Stimulated activated CD8-positive, alpha-beta memory T cell treated with anti-CD3 and anti-CD28 coated beads, Interleukin-7, amount 100 ng/mL, for 1 hour (primary cell): Measurements from ENCODE around the gene LRIT2.

Source experiments
- DNase-seq, 2 donors: peaks; one replicate each; pipeline ENCODE4 v3.0.0-alpha.2; 2020; ENCODE audit warnings: low read depth in 2 of 2

LRIT2 gene

DNA sequence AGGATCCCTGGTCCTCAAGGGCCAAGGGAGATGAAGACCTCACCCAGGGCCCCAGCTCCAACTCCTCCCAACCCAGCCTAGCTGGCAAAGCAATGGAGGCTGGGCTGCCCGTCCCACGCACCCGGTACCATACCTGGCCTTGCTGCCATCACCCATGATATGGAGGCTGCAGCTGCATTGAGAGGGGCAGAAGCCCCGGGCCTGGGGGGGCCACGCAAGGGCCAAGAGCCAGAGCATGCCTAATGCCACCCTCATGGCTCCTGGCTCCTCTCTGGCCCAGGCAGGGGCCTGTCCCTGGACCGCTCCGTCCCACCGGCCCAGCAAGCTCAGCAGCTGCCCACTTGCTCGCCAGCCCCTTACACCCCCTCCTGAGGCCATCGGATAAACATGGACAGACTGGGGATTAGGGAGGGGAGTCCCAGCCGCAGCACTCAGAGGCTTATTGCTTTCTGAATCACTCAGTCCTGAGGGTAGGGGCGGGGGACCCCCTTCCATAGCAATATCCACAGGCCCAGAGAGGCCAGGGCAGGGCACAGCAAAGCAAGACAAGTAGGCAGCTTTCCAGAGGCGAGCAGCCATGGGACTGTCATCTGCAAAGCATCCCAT is 15.9 kb upstream of the LRIT2 start, which contains the start of gene LRIT1:
Gene LRIT1 (minus strand): TSS at position 362 of the 606 bp plus-strand sequence. CDS start 107 bp downstream, at position 255.
- DNase-seq: no peak

- DNase-seq: no peak
Observed at GRCh38 chr10:84238909-84239308, 13.6 kb upstream of the LRIT2 start.

GRCh38 chr10:84237199-84238051 is 12.1 kb upstream of the LRIT2 start:
- no peak for DNase-seq

DNA sequence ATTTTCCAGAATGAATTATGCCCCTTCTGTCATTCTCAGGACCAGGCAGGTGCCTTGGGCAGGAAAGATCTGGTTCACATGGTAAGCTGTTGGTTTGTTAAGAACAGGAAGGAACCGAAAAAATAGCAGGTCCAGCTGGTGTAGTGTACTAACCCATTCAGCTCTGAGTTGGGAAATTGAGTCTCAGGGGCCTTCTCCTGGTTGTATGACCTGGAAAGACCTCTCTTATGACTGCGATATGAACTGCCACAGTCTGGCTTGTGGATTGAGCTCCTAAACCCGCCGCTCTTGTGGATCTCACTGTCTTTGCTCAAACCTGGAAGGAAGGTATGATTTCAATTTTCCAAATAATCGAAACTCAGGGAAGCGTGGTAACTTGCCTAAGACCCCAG is 11.5 kb upstream of the LRIT2 start:
- DNase-seq: no peak

- no peak for DNase-seq
Observed at GRCh38 chr10:84235096-84235495, 9.8 kb upstream of the LRIT2 start.

DNA sequence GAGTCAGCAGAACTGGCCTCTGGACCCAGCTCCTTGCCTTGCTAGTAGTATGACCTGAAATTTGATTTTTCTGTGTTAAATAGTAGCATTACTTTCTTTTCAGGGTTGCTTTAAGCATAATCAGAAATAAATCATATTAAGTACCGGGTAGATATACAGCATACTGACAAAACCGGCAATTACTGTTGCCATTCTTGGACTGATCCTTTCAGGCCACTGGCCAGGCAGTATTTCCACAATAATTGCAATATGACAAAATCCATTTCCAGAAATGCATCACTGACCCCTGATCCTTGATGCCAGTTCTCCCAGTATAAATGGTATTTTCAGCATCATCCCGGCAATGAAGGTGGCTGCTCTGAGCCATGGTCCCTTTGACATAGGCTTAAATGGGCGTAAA is 9.1 kb upstream of the LRIT2 start:
- DNase-seq: no peak

DNA sequence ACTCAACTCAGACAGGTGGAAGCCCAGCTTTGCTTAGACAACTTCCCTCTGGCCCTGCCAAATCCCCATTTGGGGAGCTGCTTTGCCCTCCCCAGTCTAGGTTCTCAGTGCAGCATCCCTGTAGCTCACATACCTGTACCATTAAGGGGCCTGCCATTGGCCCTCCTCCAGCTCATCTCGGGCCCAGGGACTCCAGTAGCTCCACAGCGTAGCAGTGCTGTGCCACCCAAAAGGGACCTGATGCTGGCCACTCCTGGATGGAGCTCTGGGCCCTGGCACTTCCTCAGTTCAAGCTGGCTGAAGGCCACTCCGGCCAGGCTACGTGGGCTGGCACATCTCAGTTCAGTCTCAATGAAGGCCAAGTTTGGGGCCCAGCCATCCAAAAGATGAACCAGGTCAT is 8.6 kb upstream of the LRIT2 start:
- DNase-seq: no peak

GRCh38 chr10:84232376-84232775 is 7.0 kb upstream of the LRIT2 start:
- no peak for DNase-seq

DNA sequence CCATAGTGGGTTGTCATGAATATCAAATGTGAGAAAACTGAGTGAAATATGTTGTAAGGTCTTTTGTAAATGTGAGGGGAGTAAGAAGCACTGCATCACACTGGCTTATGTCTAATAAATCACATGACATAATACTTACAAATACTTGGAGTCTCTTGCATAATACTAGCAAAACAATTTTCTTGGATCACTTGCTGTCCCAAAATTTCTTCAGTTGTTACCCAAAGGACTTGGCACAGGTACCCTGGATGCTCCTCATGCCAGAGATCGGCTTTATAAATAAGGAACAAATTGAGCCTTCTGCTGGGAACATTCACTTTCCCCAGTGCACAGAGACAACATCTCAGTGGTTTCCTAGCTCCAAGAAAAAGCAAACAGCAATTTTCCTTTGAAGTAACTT is 5.0 kb upstream of the LRIT2 start:
- DNase-seq: no peak

DNA sequence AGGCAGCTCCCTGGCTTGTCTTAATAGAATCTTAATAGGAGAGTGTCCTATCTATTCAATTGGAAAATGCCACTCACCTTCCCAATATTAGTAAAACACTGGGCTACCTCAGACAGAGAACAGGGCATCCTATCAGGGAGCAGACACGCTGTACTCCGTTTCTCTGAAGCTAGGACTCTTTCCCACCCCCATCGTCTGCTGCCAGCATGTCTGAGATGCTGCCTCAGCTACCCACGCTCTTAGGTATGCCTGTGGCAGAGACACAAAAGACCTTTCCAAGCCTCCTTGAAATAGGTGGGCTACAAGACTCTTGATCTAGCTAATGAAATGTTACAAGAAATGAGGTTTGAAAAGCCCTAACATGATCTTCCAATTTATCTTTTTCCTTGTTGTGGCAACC is 2.5 kb upstream of the LRIT2 start:
- no peak for DNase-seq

DNA sequence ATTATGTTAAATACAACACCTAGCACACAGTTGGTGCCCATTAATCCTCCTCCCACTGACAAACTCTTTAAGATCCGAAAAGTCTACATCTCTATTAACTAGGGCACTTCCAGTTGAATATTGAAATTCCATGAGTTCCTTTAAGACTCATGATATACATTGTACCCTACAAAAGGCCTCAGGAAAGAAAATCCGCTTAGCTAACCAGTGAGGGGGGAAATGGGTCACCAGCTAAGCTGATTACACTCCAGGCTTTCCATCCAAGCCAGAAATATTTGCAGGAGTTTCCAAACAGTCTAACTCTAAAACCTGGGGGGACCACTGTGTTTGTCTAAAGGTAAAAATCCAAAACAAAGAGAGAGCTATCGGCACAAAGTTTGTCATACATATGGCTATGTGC is 1.3 kb upstream of the LRIT2 start:
- no peak for DNase-seq

DNA sequence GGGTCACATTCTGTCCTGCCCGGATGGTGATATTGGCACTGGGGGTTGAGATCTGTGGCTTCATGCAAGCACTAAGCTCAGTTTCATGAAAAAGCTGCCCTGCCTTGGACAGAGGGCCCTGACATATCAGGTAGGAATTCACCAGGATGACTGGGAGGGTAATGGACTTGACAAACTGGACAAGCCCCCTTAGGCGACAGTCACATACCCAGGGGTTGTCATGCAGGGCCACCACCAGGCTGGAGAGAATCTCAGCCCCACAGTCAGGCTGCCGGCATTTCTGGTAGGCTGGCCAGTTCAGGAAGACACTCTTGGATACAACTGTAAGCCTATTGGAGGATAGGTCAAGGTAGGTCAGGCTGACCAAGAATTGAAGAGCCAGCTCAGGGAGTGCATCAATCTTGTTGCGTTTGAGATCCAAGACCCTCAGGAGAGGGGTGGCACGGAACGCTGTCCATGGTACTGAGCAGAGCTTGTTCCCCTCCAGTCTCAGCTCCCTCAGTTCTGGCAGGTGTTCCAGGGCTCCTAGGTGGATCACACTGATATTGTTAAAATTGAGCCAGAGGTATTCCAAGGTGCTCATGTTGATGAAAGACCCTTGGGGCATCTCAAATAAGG is 824 bp downstream of the LRIT2 start:
- DNase-seq: no peak

- no peak for DNase-seq
Observed at GRCh38 chr10:84221916-84222315, 3.4 kb downstream of the LRIT2 start.

DNA sequence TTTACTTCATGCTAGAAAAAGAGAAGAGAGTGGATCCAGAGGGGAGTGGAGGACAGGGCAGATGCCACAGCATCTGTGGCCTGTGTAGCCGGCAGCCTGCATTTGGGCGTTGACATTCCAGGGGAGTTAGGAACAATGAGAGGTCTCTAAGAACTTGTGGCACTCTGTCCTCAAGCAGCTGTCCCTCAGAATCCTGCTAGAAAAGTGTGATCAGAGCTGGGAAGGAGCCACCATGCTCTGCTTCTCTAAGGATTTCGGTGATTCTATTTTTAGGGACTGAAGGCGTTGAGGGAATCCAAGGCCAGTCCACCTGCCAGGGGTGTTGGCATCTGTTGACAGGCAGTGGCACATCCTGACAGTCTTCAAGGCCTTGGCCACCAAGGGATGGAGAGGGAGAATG is 7.6 kb downstream of the LRIT2 start:
- DNase-seq: no peak

- DNase-seq: no peak
Observed at GRCh38 chr10:84216834-84217233, 8.5 kb downstream of the LRIT2 start.

DNA sequence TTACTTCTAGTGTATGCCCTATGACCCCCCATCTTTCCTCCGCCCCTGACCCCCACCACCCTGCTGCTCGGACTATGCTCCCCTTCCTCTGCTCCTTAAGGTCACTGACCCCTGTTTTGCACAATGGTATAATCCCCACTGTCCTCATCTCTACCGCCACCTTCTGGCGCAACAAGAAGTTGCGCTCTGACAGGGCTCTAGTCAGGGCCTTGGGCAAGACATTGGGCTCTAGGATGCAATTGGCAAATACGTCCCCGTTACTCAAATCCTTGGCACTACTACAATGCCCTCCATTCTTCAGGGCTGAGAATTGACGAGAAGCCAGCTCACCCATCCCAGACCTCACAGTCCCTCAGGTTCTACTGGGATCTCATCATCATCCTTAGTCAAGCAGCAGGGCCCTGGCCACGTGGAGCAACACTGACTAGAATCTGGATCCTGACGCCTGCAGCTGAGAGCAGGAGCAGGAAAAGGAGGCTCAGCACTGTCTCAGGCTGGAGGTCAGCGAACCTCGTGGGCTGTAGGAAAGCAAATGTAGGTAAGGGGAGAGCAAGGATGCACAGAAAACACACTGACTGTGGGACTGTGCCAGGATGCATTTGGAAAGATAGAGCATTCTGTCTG is 10.6 kb downstream of the LRIT2 start:
- no peak for DNase-seq

- no peak for DNase-seq
Observed at GRCh38 chr10:84214046-84214572, 11.2 kb downstream of the LRIT2 start.

DNA sequence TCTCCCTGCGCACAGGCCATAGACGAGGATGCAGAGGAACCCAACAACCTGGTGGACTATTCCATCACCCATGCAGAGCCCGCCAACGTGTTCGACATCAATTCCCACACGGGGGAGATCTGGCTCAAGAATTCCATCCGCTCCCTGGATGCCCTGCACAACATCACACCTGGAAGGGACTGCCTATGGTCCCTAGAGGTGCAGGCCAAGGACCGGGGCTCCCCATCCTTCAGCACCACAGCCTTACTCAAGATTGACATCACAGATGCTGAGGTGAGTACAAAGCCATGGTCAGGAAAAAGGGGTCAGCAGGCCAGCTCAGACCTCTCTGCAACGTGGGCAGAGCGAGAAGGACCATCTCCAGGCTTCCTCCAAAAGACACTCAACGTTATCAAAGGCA is 12.3 kb downstream of the LRIT2 start:
- no peak for DNase-seq

GRCh38 chr10:84212014-84212413 is 13.3 kb downstream of the LRIT2 start:
- no peak for DNase-seq

DNA sequence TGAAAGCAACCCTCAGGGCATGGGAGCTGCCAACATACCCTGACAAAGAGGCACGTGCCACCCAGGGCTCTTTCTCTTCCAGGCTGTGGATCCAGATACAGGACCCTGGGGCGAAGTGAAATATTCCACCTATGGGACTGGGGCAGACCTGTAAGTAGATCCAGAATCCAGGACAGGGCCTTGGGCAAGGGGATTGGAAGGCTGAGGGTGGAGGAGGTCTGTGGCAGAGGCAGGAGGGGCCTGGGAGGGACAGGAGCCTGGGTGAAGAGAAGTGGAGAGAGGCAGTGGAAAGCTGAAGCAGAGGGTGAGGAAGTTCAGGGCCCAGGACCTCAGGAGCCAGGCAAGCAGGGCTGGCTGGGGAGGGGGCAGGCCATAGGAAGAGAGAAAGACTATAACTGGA is 13.8 kb downstream of the LRIT2 start:
- no peak for DNase-seq

DNA sequence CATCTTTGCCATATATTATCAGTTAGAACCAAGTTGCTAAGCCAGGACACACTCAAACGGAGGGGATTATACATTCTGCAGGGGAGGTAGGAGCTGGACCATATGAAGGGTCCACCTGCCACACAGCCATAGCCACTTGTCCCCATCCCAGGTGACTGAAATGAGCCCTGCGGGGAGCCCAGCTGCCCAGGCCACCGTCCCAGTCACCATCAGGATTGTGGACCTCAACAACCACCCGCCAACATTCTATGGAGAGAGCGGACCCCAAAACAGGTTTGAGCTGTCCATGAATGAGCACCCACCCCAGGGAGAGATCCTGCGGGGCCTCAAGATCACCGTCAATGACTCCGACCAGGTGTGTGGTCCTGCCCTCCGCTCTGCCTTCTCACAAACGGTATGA is 17.3 kb downstream of the LRIT2 start:
- no peak for DNase-seq

DNA sequence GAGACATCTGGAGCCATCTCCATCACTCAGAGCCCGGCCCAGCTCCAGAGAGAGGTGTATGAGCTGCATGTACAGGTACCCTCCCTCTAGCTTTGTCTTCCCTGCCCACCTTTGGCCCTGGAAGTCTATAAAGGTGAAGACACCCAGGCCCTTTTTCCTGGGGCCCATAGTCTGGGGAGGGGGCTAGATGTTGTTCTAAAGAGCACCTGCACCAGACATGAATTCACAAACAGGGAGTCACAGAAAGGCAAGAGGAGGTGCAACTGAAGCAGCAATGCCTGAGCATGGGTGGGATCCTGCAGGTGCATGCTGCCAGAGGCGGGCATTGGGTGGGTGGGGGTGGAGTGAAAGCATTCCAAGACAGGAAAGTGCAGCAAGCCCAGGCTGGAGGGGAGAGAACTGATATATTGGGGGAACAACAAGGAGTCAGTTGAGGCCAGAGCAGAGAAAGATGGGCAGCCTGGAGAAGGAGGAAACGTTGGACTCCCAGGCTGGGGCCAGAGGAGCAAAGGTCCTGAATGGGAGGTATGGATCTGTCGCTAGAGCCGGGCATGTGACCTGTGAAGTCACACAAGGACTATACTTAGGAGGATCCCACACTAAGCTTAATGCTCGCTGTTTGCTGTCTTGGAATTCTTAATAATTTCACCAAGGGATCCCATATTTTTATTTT is 19.4 kb downstream of the LRIT2 start:
- no peak for DNase-seq
